ENCODE data around the gene MAP3K14.

Gene MAP3K14

GRCh38 chr17:45220079-45220478 is 96.7 kb downstream of the MAP3K14 start:
- no peaks in the 10 kb centered on the region for H3K9me3 ChIP-seq
- H3K27me3 ChIP-seq = peaks cover 22% of the 10 kb centered on the region
- H3K4me3 ChIP-seq (ENCODE audit: low read depth, low read length) = no peak overlapping the region
- TF ChIP-seq, protein P1, sequence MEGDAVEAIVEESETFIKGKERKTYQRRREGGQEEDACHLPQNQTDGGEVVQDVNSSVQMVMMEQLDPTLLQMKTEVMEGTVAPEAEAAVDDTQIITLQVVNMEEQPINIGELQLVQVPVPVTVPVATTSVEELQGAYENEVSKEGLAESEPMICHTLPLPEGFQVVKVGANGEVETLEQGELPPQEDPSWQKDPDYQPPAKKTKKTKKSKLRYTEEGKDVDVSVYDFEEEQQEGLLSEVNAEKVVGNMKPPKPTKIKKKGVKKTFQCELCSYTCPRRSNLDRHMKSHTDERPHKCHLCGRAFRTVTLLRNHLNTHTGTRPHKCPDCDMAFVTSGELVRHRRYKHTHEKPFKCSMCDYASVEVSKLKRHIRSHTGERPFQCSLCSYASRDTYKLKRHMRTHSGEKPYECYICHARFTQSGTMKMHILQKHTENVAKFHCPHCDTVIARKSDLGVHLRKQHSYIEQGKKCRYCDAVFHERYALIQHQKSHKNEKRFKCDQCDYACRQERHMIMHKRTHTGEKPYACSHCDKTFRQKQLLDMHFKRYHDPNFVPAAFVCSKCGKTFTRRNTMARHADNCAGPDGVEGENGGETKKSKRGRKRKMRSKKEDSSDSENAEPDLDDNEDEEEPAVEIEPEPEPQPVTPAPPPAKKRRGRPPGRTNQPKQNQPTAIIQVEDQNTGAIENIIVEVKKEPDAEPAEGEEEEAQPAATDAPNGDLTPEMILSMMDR (IDR thresholded peaks at IDR 0.05; ENCODE audit: low read depth, low read length) = no peak
- H3K36me3 ChIP-seq = no peaks in the 10 kb centered on the region
- H3K4me1 ChIP-seq = peaks cover 11% of the 10 kb centered on the region
- DNase-seq = no peak

DNA sequence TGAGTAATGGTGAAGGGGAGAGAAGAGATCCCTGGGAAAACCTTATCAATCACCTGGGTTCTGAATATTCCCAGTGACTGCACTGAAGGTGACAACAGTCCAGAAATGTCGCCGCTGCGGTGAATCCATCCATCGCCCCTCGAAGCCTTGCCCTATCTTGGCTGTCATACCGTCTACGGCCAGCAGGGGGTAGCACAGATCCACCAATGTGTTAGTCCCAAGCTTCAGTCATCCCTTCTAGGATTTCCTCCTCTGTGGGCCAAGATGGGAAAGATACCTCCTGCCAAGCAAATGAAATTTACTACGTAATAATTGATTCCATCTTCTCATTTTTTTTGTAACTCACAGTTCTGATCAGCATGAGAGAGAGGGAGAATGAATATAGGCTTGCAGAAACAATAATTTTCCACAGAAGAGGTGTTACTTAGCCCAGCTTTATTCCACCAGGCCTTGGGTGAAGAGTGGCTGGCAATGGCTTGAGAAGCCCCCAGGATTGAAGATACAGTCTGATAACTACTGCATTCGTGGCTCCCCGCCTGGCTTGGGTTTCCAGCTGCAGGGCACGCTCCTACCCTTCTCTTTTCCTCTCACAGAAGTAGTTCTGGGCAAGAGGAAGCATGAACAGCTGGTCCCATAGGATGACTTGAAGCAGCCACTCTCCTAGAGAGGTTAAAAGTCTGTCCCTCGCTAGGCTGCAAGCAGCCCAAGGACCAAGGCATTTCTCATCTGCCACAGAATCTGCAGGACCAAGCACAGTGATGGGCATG is 97.7 kb downstream of the MAP3K14 start:
- no peaks in the 10 kb centered on the region for H3K9me3 ChIP-seq
- peaks cover 11% of the 10 kb centered on the region for H3K4me1 ChIP-seq
- H3K27me3 ChIP-seq = peaks cover 22% of the 10 kb centered on the region
- TF ChIP-seq, protein P1 (IDR thresholded peaks at IDR 0.05; ENCODE audit: low read depth, low read length) = peak; percentile 98
- H3K36me3 ChIP-seq = no peaks in the 10 kb centered on the region
- DNase-seq = peak; percentile 87
- no peak overlapping the region for H3K4me3 ChIP-seq (ENCODE audit: low read depth, low read length)

Data from BE2C (cell line).